HepG2 (cell line): ENCODE measurements around the gene FIBCD1. TPM values are rescaled to one million over a fixed set of nuclear protein-coding genes. Genes with fewer than 3 reads are reported as not detected.

Experiments used
- ATAC-seq: fragments of 200-7000 bp; cut with Tn5 transposase; 3 replicates; pipeline ENCODE4 v1.9.1; 2020; ENCODE audit warnings: mild to moderate bottlenecking, moderate library complexity
- BruUV-seq: library from RNA; stranded (reverse); fragments of 400-500 nt; replicated peaks from 2 replicates; lab custom pipeline; 2021; lab: Mats Ljungman, UMichigan
- CTCF ChIA-PET: fragments of 300-600 bp; formaldehyde crosslinking; extraction: SDS; loops from one replicate; lab custom pipeline; 2021; ENCODE audit warnings: low total read pairs, inconsistent platforms, low intra/inter-chr PET ratio; lab: Yijun Ruan, JAX
- POLR2A ChIA-PET: fragments of 350-600 bp; sonication (Branson Sonifier 250); formaldehyde crosslinking; loops from one replicate; lab custom pipeline; 2020; ENCODE audit warnings: antibody characterized with exemption, inconsistent platforms; lab: Yijun Ruan, JAX
- DNase-seq: peaks from one replicate; pipeline ENCODE4 v3.0.0-alpha.2; 2015; ENCODE audit warnings: low spot score
- FAIRE-seq: peaks from 3 replicates; lab custom pipeline; 2011; peaks lifted over from hg19 to GRCh38; lab: Jason Lieb, UNC
- H2AFZ ChIP-seq: one replicate; pipeline ENCODE4 v1.6.1; 2011; ENCODE audit warnings: low read length, inconsistent platforms
- H3K27ac ChIP-seq: fragments of 300-600 bp; 3 replicates; pipeline ENCODE4 v1.8.0; 2011; ENCODE audit warnings: mixed run types, mild to moderate bottlenecking, mixed read lengths, low read length, inconsistent platforms; ENCODE audit not compliant: insufficient read depth; ENCODE audit errors: extremely low read length
- H3K27me3 ChIP-seq, 2 experiments: fragments of 200-600 bp in 1 of 2; 2 replicates in 1 of 2; 3 replicates in 1 of 2; pipeline versions ENCODE4 v1.6.0 to v1.8.0; 2011; ENCODE audit warnings: low read length in 2 of 2, mild to moderate bottlenecking in 2 of 2, moderate library complexity in 2 of 2, inconsistent platforms in 1 of 2; ENCODE audit not compliant: insufficient read depth in 2 of 2, control insufficient read depth in 1 of 2
- H3K36me3 ChIP-seq, 2 experiments: fragments of 200-600 bp in 1 of 2; replicated peaks in 1 of 2; 2 replicates in 1 of 2; 3 replicates in 1 of 2; pipeline versions ENCODE4 v1.5.1 to v1.8.0; 2011; ENCODE audit warnings: low read length in 2 of 2, inconsistent platforms in 1 of 2; ENCODE audit not compliant: insufficient read depth in 2 of 2, control insufficient read depth in 1 of 2
- H3K4me1 ChIP-seq: 2 replicates; pipeline ENCODE4 v1.5.1; 2012; ENCODE audit warnings: low read length, inconsistent platforms; ENCODE audit not compliant: insufficient read depth
- H3K4me2 ChIP-seq: 2 replicates; pipeline ENCODE4 v1.6.0; 2011; ENCODE audit warnings: low read depth, low read length, inconsistent platforms
- H3K4me3 ChIP-seq, 3 experiments: fragments of 200-600 bp in 1 of 3; sonication (generic), shearing (Covaris generic) in 1 of 3; replicated peaks in 1 of 3; 2 replicates each; pipeline ENCODE4 v1.5.1; 2011 to 2016; ENCODE audit warnings: low read length in 3 of 3, inconsistent platforms in 2 of 3, low read depth in 2 of 3, mild to moderate bottlenecking in 2 of 3, control low read depth in 1 of 3, mixed read lengths in 1 of 3; ENCODE audit not compliant: insufficient read depth in 1 of 3
- H3K79me2 ChIP-seq: one replicate; pipeline ENCODE4 v1.6.1; 2011; ENCODE audit warnings: low read length, inconsistent platforms; ENCODE audit not compliant: insufficient read depth
- H3K9ac ChIP-seq: 2 replicates; pipeline ENCODE4 v1.6.0; 2011; ENCODE audit warnings: mild to moderate bottlenecking, low read depth, low read length, inconsistent platforms; ENCODE audit not compliant: insufficient read depth
- H3K9me3 ChIP-seq: 2 replicates; pipeline ENCODE4 v1.5.1; 2012; ENCODE audit warnings: mild to moderate bottlenecking, low read length
- H4K20me1 ChIP-seq: 2 replicates; pipeline ENCODE4 v1.6.0; 2011; ENCODE audit warnings: inconsistent platforms, mild to moderate bottlenecking, low read length, moderate library complexity; ENCODE audit not compliant: insufficient read depth
- CREM ChIP-seq, 2 experiments: sonication (generic) in 1 of 2; formaldehyde crosslinking in 1 of 2; IDR thresholded peaks; 2 replicates each; pipeline versions ENCODE4 v1.4.0 to v1.6.1; 2016 to 2020; ENCODE audit warnings: antibody characterized with exemption in 1 of 2, mild to moderate bottlenecking in 1 of 2, missing genetic modification reagents in 1 of 2
- EEA1 ChIP-seq: sonication (generic); formaldehyde crosslinking; IDR thresholded peaks from 2 replicates; pipeline ENCODE4 v1.5.1; 2020; ENCODE audit warnings: mild to moderate bottlenecking, missing genetic modification reagents, borderline replicate concordance
- IRF1 ChIP-seq: sonication (generic); formaldehyde crosslinking; IDR thresholded peaks from 2 replicates; pipeline ENCODE4 v1.4.0; 2020; ENCODE audit warnings: low read depth, mild to moderate bottlenecking, missing genetic modification reagents
- KDM5B ChIP-seq: sonication (generic); formaldehyde crosslinking; IDR thresholded peaks from 2 replicates; pipeline ENCODE4 v1.4.0; 2020; ENCODE audit warnings: missing genetic modification reagents, mild to moderate bottlenecking, borderline replicate concordance
- KLF11 ChIP-seq: IDR thresholded peaks from 2 replicates; pipeline ENCODE4 v1.6.1; 2016; ENCODE audit warnings: missing compliant biosample characterization
- MXD4 ChIP-seq: IDR thresholded peaks from 2 replicates; pipeline ENCODE4 v1.6.1; 2016; ENCODE audit warnings: mild to moderate bottlenecking, missing biosample characterization, missing genetic modification reagents
- NCOA1 ChIP-seq: sonication (generic); formaldehyde crosslinking; IDR thresholded peaks from 2 replicates; pipeline ENCODE4 v1.9.0; 2021; ENCODE audit warnings: missing genetic modification reagents
- NR0B2 ChIP-seq: sonication (generic); formaldehyde crosslinking; IDR thresholded peaks from 2 replicates; pipeline ENCODE4 v1.4.0; 2020; ENCODE audit warnings: mild to moderate bottlenecking, missing genetic modification reagents
- SIN3B ChIP-seq: fragments of 150-350 bp; IDR thresholded peaks from 2 replicates; pipeline ENCODE4 v1.6.1; 2014; ENCODE audit warnings: low read length
- XBP1 ChIP-seq: sonication (generic); formaldehyde crosslinking; IDR thresholded peaks from 2 replicates; pipeline ENCODE4 v1.5.0; 2020; ENCODE audit warnings: missing genetic modification reagents
- ZFY ChIP-seq: sonication (generic); formaldehyde crosslinking; IDR thresholded peaks from 2 replicates; pipeline ENCODE4 v1.4.0; 2020; ENCODE audit warnings: missing genetic modification reagents
- ZMAT5 ChIP-seq: sonication (generic); formaldehyde crosslinking; IDR thresholded peaks from 2 replicates; pipeline ENCODE4 v1.5.0; 2020; ENCODE audit warnings: mild to moderate bottlenecking, low read depth, missing genetic modification reagents, borderline replicate concordance
- ZNF30 ChIP-seq: sonication (generic); formaldehyde crosslinking; IDR thresholded peaks from 2 replicates; pipeline ENCODE4 v1.5.0; 2020; ENCODE audit warnings: mild to moderate bottlenecking, missing genetic modification reagents
- ZNF354B ChIP-seq: sonication (generic); formaldehyde crosslinking; IDR thresholded peaks from 2 replicates; pipeline ENCODE4 v1.8.0; 2022; ENCODE audit warnings: mild to moderate bottlenecking, missing genetic modification reagents
- ZNF530 ChIP-seq: sonication (generic); formaldehyde crosslinking; IDR thresholded peaks from 2 replicates; pipeline ENCODE4 v1.5.0; 2020; ENCODE audit warnings: low read depth, mild to moderate bottlenecking, missing genetic modification reagents
- ZNF703 ChIP-seq: sonication (generic); formaldehyde crosslinking; IDR thresholded peaks from 2 replicates; pipeline ENCODE4 v1.5.1; 2020; ENCODE audit warnings: missing genetic modification reagents, mild to moderate bottlenecking, moderate library complexity, borderline replicate concordance
- WGBS: methylation state at CpG from one replicate; pipeline ENCODE4 v1.1.6; 2017; ENCODE audit warnings: low lambda C conversion rate; 5-methylcytosine and 5-hydroxymethylcytosine counted together
- in situ Hi-C: cut with HindIII; loops from 2 replicates; pipeline ENCODE4 v1.10.0; 2017; ENCODE audit warnings: low pct_unique_long_range_greater_than_20kb; ENCODE audit not compliant: extremely low pct_ligation_motif_present
- intact Hi-C: fragments of 100-400 bp; cut with micrococcal nuclease; formaldehyde crosslinking; loops from one replicate; pipeline ENCODE4 v1.10.0; 2022; ENCODE audit not compliant: unreplicated experiment
- polyA plus RNA-seq, 8 experiments: library from polyadenylated mRNA; depleted of rRNA in 3 of 8; stranded (reverse) in 7 of 8; unstranded in 1 of 8; fragments of >200 nt; fragmentation: Illumina TruSeq in 4 of 8; extraction: Trizol in 4 of 8; gene quantifications; 2 replicates each; pipeline versions ENCODE4 v1.2.1 to v1.2.3, GENCODE V29; 2011 to 2016; ENCODE audit warnings: low read depth in 4 of 8, missing spikeins in 1 of 8, mixed read lengths in 1 of 8; ENCODE audit not compliant: insufficient read depth in 1 of 8
- total RNA-seq, 5 experiments: library from RNA; depleted of rRNA; stranded (reverse); fragments of >200 nt; fragmentation: Illumina TruSeq; extraction: Trizol; gene quantifications; 2 replicates each; pipeline ENCODE4 v1.2.3, GENCODE V29; 2016; ENCODE audit warnings: low read depth in 1 of 5

FIBCD1 gene
- total and polyA plus RNA-seq, 2 of the 13 experiments (the other 11 are each of a cell fraction or from before 2014, with no cell fraction given): 0.55 to 0.89 TPM

GRCh38 chr9:130988400-130988747, 49.3 kb upstream of the FIBCD1 start:
- Histone ChIP-seq H3K9ac (no peak overlapping the region), H3K4me1 (peaks cover 15% of the 10 kb centered on the region), H3K9me3 (no peaks in the 10 kb centered on the region), H2AFZ (no peak overlapping the region), H3K79me2 (no peaks in the 10 kb centered on the region), H3K27ac (no peak overlapping the region), H3K4me2 (no peak overlapping the region), H3K4me3 (no peak overlapping the region), H4K20me1 (no peaks in the 10 kb centered on the region), H3K27me3 (peaks cover 11 to 92% of the 10 kb centered on the region in 2 experiments), H3K36me3 (no peaks in the 10 kb centered on the region)
- BruUV-seq: no TSS peak
- POLR2A ChIA-PET: no interaction called here
- no peak for ATAC-seq
- no peak for FAIRE-seq
- CTCF ChIA-PET: no interaction called here
- DNase-seq: no peak
- WGBS: 0% methylated on average over 2 of the region's 2 CpGs
- TF ChIP-seq XBP1 (CRISPR knock-in tag) (no peak), CREM (IDR thresholded peaks at IDR 0.05) (no peak), CREM (CRISPR knock-in tag; IDR thresholded peaks at IDR 0.05) (no peak), ZNF354B (CRISPR knock-in tag) (no peak), ZMAT5 (CRISPR knock-in tag) (no peak), ZFY (CRISPR knock-in tag) (no peak), EEA1 (no peak), NR0B2 (CRISPR knock-in tag) (no peak), SIN3B (no peak), IRF1 (no peak), NCOA1 (CRISPR knock-in tag) (no peak), KDM5B (CRISPR knock-in tag) (no peak), ZNF30 (CRISPR knock-in tag) (no peak), ZNF530 (CRISPR knock-in tag) (no peak), KLF11 (no peak), MXD4 (CRISPR knock-in tag) (no peak), ZNF703 (CRISPR knock-in tag) (no peak)
- in situ Hi-C loops: no loop called here
- intact Hi-C loops: no loop called here
